HEK293T (cell line): ENCODE results near the gene KCNJ10.
"Not testable (repeated sequence)": the region's sequence is repeated elsewhere in the genome, so short reads cannot be mapped to it uniquely, and the experiment has no call there.

Experiments
- CTCF ChIA-PET: fragments of 350-600 bp; formaldehyde crosslinking; extraction: SDS; loops from one replicate; lab custom pipeline; 2021; ENCODE audit warnings: antibody characterized with exemption, inconsistent platforms; lab: Yijun Ruan, JAX
- POLR2A ChIA-PET: fragments of 350-600 bp; formaldehyde crosslinking; extraction: SDS; loops from one replicate; lab custom pipeline; 2020; ENCODE audit warnings: antibody characterized with exemption, inconsistent platforms; lab: Yijun Ruan, JAX
- DNase-seq: peaks from one replicate; pipeline ENCODE4 v3.0.0; 2012; ENCODE audit warnings: mixed read lengths; ENCODE audit errors: extremely low spot score
- ARNT ChIP-seq: fragments of 450-650 bp; IDR thresholded peaks from 2 replicates; pipeline ENCODE4 v1.6.1; 2017; ENCODE audit warnings: mild to moderate bottlenecking
- BHLHE40 ChIP-seq: fragments of 450-650 bp; IDR thresholded peaks from 2 replicates; pipeline ENCODE4 v1.6.1; 2016; ENCODE audit warnings: mild to moderate bottlenecking, moderate library complexity, borderline replicate concordance
- CTBP1 ChIP-seq: fragments of 450-650 bp; IDR thresholded peaks from 2 replicates; pipeline ENCODE4 v1.6.1; 2016; ENCODE audit warnings: borderline replicate concordance
- ELF4 ChIP-seq: fragments of 450-650 bp; IDR thresholded peaks from 2 replicates; pipeline ENCODE4 v1.6.1; 2017; ENCODE audit warnings: antibody characterized with exemption
- FOXA1 ChIP-seq: fragments of 450-650 bp; IDR thresholded peaks from 2 replicates; pipeline ENCODE4 v1.6.1; 2016; ENCODE audit warnings: mild to moderate bottlenecking
- FOXK2 ChIP-seq: fragments of 450-650 bp; IDR thresholded peaks from 2 replicates; pipeline ENCODE4 v1.6.1; 2016; ENCODE audit warnings: mild to moderate bottlenecking
- FOXM1 ChIP-seq: fragments of 450-650 bp; IDR thresholded peaks from 2 replicates; pipeline ENCODE4 v1.6.1; 2017; ENCODE audit warnings: mild to moderate bottlenecking, borderline replicate concordance
- HDGF ChIP-seq: fragments of 450-650 bp; IDR thresholded peaks from 2 replicates; pipeline ENCODE4 v1.6.1; 2017; ENCODE audit warnings: antibody characterized with exemption, borderline replicate concordance
- L3MBTL2 ChIP-seq: fragments of 450-650 bp; conservative IDR thresholded peaks from 2 replicates; pipeline ENCODE4 v1.6.1; 2016; ENCODE audit warnings: mild to moderate bottlenecking
- LEF1 ChIP-seq: fragments of 450-650 bp; IDR thresholded peaks from 2 replicates; pipeline ENCODE4 v1.6.1; 2017; ENCODE audit warnings: mild to moderate bottlenecking, borderline replicate concordance
- NFRKB ChIP-seq: fragments of 450-650 bp; IDR thresholded peaks from 2 replicates; pipeline ENCODE4 v1.6.1; 2016; ENCODE audit warnings: mild to moderate bottlenecking, moderate library complexity
- PKNOX1 ChIP-seq: fragments of 450-650 bp; IDR thresholded peaks from 2 replicates; pipeline ENCODE4 v1.6.1; 2016
- SP1 ChIP-seq: fragments of 450-650 bp; IDR thresholded peaks from 2 replicates; pipeline ENCODE4 v1.6.1; 2017
- SUZ12 ChIP-seq: fragments of 450-650 bp; IDR thresholded peaks from 2 replicates; pipeline ENCODE4 v1.6.1; 2016; ENCODE audit warnings: mild to moderate bottlenecking
- TARDBP ChIP-seq: fragments of 450-650 bp; IDR thresholded peaks from 2 replicates; pipeline ENCODE4 v1.6.1; 2016
- ZNF384 ChIP-seq: fragments of 450-650 bp; IDR thresholded peaks from 2 replicates; pipeline ENCODE4 v1.6.1; 2016

Gene KCNJ10

GRCh38 chr1:160058087-160058486, 11.9 kb downstream of the KCNJ10 start:
- POLR2A ChIA-PET: no interaction called here
- no peak for TF ChIP-seq LEF1
- no peak for TF ChIP-seq ARNT
- no peak for TF ChIP-seq FOXM1
- TF ChIP-seq L3MBTL2: no peak
- TF ChIP-seq NFRKB: no peak
- TF ChIP-seq BHLHE40: no peak
- TF ChIP-seq HDGF: no peak
- TF ChIP-seq SUZ12: no peak
- TF ChIP-seq FOXK2: no peak
- TF ChIP-seq FOXA1: no peak
- no peak for TF ChIP-seq ELF4
- TF ChIP-seq CTBP1: no peak
- TF ChIP-seq TARDBP: no peak
- no peak for TF ChIP-seq PKNOX1
- no peak for TF ChIP-seq ZNF384
- TF ChIP-seq SP1: no peak
- peak; percentile 46 for DNase-seq
- CTCF ChIA-PET: interaction anchor here (0.6 to 1.7 kb wide), 7 partner anchors 9 to 932 kb away, joined by 3 to 20 read pairs (median 10); partner anchors contain the start of gene KCNJ10

DNA sequence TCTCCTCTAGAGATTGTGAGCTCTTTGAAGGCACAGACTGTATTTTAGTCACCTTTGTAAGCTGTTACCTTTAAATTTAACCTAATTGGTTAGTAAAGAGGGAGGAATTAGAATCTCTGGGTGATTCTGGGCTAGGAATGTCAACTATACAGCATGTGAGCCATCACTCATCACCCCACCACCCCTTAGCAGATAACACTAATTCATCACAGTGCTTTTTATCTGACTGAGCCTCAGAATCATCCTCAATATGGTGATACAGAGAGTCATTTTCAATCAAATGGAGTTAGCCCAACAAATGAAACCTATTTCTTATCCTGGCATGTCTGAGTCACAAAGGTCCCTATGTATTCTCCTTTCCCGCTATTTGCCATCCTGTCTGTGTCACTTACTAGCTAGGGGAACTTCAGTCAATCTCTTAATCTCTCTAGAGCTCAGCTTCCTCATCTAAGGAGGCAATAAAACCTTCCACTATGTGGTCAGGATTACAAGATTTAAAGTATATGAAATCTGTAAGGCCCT, 13.3 kb downstream of the KCNJ10 start:
- DNase-seq: no peak
- POLR2A ChIA-PET: no interaction called here
- no peak for TF ChIP-seq PKNOX1
- no peak for TF ChIP-seq FOXK2
- TF ChIP-seq TARDBP: no peak
- TF ChIP-seq SUZ12: no peak
- TF ChIP-seq L3MBTL2: no peak
- no peak for TF ChIP-seq CTBP1
- TF ChIP-seq SP1: no peak
- TF ChIP-seq BHLHE40: no peak
- CTCF ChIA-PET: interaction anchor here (0.7 kb wide), 1 partner anchor 19 kb away, joined by 3 read pairs; no protein-coding TSS in a partner anchor

- no peak for DNase-seq
- TF ChIP-seq FOXK2 (no peak), NFRKB (no peak), SP1 (no peak), BHLHE40 (no peak), PKNOX1 (no peak), HDGF (no peak), FOXM1 (no peak), SUZ12 (no peak), ARNT (no peak), CTBP1 (no peak), TARDBP (no peak), LEF1 (no peak), FOXA1 (no peak), ELF4 (no peak), ZNF384 (no peak)
- ChIA-PET CTCF (no interaction called here), POLR2A (no interaction called here)
Measured at GRCh38 chr1:160053548-160054365, 16.2 kb downstream of the KCNJ10 start.

- no peak for DNase-seq
- ChIA-PET POLR2A (no interaction called here), CTCF (no interaction called here)
- no peak for TF ChIP-seq SUZ12
- TF ChIP-seq TARDBP: no peak
- no peak for TF ChIP-seq ELF4
- TF ChIP-seq BHLHE40: no peak
- TF ChIP-seq LEF1: no peak
- no peak for TF ChIP-seq NFRKB
- no peak for TF ChIP-seq FOXA1
- no peak for TF ChIP-seq ZNF384
- no peak for TF ChIP-seq ARNT
- no peak for TF ChIP-seq CTBP1
- TF ChIP-seq PKNOX1: no peak
- no peak for TF ChIP-seq SP1
- no peak for TF ChIP-seq L3MBTL2
- TF ChIP-seq FOXK2: no peak
- no peak for TF ChIP-seq HDGF
- no peak for TF ChIP-seq FOXM1
Measured at GRCh38 chr1:160052936-160053335, 17.0 kb downstream of the KCNJ10 start.

- TF ChIP-seq NFRKB: no peak
- no peak for TF ChIP-seq BHLHE40
- no peak for TF ChIP-seq ZNF384
- no peak for TF ChIP-seq FOXK2
- no peak for TF ChIP-seq ARNT
- no peak for TF ChIP-seq LEF1
- TF ChIP-seq L3MBTL2: no peak
- ChIA-PET POLR2A (no interaction called here), CTCF (interaction anchor here (1.0 kb wide), 1 partner anchor 27 kb away, joined by 3 read pairs; no protein-coding TSS in a partner anchor)
- no peak for DNase-seq
Measured at GRCh38 chr1:160050619-160051018, 19.3 kb downstream of the KCNJ10 start.

GRCh38 chr1:160050182-160050581, 19.8 kb downstream of the KCNJ10 start:
- DNase-seq, POLR2A ChIA-PET: not testable (repeated sequence)
- CTCF ChIA-PET: interaction anchor here (0.9 to 1.0 kb wide), 2 partner anchors 28 to 36 kb away, joined by 3 read pairs; no protein-coding TSS in a partner anchor
